Activated T-cell treated with anti-CD3 and anti-CD28 coated beads, Interleukin-2, amount 50 U/mL, for 4 hours (primary cell): Measurements from ENCODE around the gene DNAJA1. TPM values are rescaled to one million over a fixed set of nuclear protein-coding genes. Genes with fewer than 3 reads are reported as not detected.

Experiments used
- ATAC-seq, 2 donors: fragments of 200-7000 bp; cut with Tn5 transposase; one replicate each; pipeline ENCODE4 v1.10.0; 2021
- DNase-seq: peaks from one replicate; pipeline ENCODE4 v3.0.0-alpha.2; 2020
- H3K27me3 Mint-ChIP-seq: one replicate; pipeline ENCODE4 v1.8.0; 2021; ENCODE audit warnings: low read depth, mixed read lengths
- H3K36me3 Mint-ChIP-seq: one replicate; pipeline ENCODE4 v1.8.0; 2022; ENCODE audit warnings: mixed read lengths; ENCODE audit not compliant: insufficient read depth
- H3K4me1 Mint-ChIP-seq: one replicate; pipeline ENCODE4 v1.8.0; 2021; ENCODE audit warnings: low read depth, mixed read lengths
- H3K4me3 Mint-ChIP-seq: one replicate; pipeline ENCODE4 v1.8.0; 2021; ENCODE audit warnings: mild to moderate bottlenecking, moderate library complexity, mixed read lengths
- H3K9me3 Mint-ChIP-seq: one replicate; pipeline ENCODE4 v1.8.0; 2021; ENCODE audit warnings: mixed read lengths
- total RNA-seq, 3 donors: library from RNA; stranded (reverse); gene quantifications; one replicate each; pipeline ENCODE4 v1.2.1, GENCODE V29; 2021

DNAJA1 gene
- total RNA-seq, 3 donors from 2014 or later = 304 to 321 (median 315) TPM

DNA sequence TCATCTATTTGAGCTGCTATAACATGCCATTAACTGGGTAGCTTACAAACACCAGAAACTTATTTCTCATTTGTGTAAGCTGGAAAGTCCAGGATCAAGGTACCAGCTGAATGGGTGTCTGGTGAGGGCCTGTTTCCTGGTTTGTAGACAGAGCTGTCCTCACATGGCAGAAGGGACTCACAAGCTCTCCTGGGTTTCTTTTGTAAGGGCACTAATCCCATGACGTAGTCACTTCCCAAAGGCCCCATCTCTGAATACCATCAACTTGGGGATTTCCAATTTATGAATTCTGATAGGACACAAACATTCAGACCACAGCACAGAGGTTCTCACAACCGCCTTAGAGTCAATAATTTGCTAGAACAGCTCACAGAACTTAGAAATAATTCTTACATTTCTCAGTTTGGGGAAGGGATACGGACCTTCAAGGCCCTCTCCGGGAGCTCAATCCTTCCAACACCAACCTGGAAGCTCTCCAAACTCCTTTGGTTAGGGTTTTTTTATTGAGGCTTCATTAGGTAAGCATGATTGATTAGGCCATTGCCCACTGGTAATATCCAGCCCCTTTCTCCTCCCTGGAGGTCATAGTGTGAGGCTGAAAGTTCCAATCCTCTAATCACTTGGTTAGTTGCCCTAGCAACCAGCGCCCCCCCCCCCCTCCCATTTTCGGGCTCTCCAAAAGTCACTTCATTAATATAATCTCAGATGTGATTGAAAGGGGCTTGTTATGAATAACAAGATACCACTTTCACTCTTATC lies 7.6 kb upstream of the DNAJA1 start:
- Mint-ChIP-seq H3K27me3 (no peaks in the 10 kb centered on the region), H3K4me1 (peaks cover 11% of the 10 kb centered on the region), H3K4me3 (no peak overlapping the region), H3K36me3 (peaks cover 7% of the 10 kb centered on the region), H3K9me3 (no peaks in the 10 kb centered on the region)
- DNase-seq (no peak), ATAC-seq (no peak)

GRCh38 chr9:33019797-33020196 lies 5.3 kb upstream of the DNAJA1 start:
- no peak overlapping the region for H3K4me3 Mint-ChIP-seq
- peaks cover 30% of the 10 kb centered on the region for H3K4me1 Mint-ChIP-seq
- peaks cover 7% of the 10 kb centered on the region for H3K36me3 Mint-ChIP-seq
- ATAC-seq = no peak
- no peaks in the 10 kb centered on the region for H3K9me3 Mint-ChIP-seq
- no peaks in the 10 kb centered on the region for H3K27me3 Mint-ChIP-seq
- no peak for DNase-seq

DNA sequence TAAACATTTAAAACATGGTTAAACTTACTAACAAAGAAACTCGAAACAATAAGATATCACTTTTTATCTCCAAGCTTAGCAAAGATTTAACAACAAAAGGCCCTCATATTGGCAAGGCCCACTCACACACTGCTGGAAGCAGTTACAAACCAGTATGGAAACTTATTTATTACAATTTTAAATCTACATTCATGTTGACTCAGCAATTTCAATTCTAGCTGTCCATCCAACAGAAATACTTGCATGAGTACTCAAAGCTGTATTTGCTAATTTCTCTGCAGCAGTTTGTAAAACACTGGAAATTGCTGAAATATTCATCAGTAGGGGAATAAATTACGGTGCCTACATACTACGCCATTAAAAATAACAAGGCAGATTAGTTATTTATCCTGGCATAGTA lies 2.8 kb upstream of the DNAJA1 start:
- H3K4me1 Mint-ChIP-seq = peaks cover 42% of the 10 kb centered on the region

DNA sequence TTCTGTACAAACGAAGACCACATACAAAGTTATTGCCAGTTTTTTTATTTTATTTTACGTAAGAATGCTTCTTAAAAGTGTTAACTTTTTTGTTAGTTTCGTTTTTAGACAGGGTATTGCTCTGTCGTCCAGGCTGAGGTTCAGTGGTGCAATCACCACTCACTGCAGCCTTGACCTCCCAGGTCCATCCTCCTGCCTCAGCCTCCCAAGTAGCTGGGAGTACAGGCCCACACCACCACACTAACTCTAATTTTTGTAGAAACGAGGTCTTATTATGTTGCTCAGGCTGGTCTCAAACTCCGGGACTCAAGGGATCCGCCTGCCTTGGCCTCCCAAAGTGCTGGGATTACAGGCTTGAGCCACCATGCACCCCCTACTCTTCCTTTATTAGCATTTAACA lies 2.3 kb upstream of the DNAJA1 start:
- Mint-ChIP-seq H3K4me3 (peak overlapping the region; percentile 48), H3K27me3 (no peaks in the 10 kb centered on the region), H3K36me3 (peaks cover 19% of the 10 kb centered on the region), H3K4me1 (peaks cover 44% of the 10 kb centered on the region), H3K9me3 (no peaks in the 10 kb centered on the region)
- ATAC-seq (no peak), DNase-seq (no peak)

More for the DNA sequence above, 2.8 kb upstream of the DNAJA1 start:
- ATAC-seq (no peak), DNase-seq (no peak)
- H3K9me3 Mint-ChIP-seq = no peaks in the 10 kb centered on the region
- no peak overlapping the region for H3K4me3 Mint-ChIP-seq
- peaks cover 19% of the 10 kb centered on the region for H3K36me3 Mint-ChIP-seq
- H3K27me3 Mint-ChIP-seq = no peaks in the 10 kb centered on the region

- DNase-seq (no peak), ATAC-seq (no peak)
- H3K27me3 Mint-ChIP-seq = no peaks in the 10 kb centered on the region
- H3K4me3 Mint-ChIP-seq = peak overlapping the region; percentile 98
- no peaks in the 10 kb centered on the region for H3K9me3 Mint-ChIP-seq
- peaks cover 51% of the 10 kb centered on the region for H3K4me1 Mint-ChIP-seq
- peaks cover 26% of the 10 kb centered on the region for H3K36me3 Mint-ChIP-seq
Measured at GRCh38 chr9:33023661-33024060, 1.4 kb upstream of the DNAJA1 start.

- Mint-ChIP-seq H3K36me3 (peaks cover 29% of the 10 kb centered on the region), H3K27me3 (no peaks in the 10 kb centered on the region), H3K4me3 (peak overlapping the region; percentile 98), H3K4me1 (peaks cover 58% of the 10 kb centered on the region), H3K9me3 (no peaks in the 10 kb centered on the region)
- DNase-seq (no peak), ATAC-seq (peak in 1 of 2 donors; percentile 1)
Measured at GRCh38 chr9:33024126-33024965, 727 bp upstream of the DNAJA1 start.

- H3K9me3 Mint-ChIP-seq = no peaks in the 10 kb centered on the region
- ATAC-seq (peak; percentile 58 to 64), DNase-seq (peak; percentile 75)
- H3K4me3 Mint-ChIP-seq = peak overlapping the region; percentile 98
- H3K4me1 Mint-ChIP-seq = peaks cover 66% of the 10 kb centered on the region
- H3K27me3 Mint-ChIP-seq = no peaks in the 10 kb centered on the region
- H3K36me3 Mint-ChIP-seq = peaks cover 31% of the 10 kb centered on the region
Measured at GRCh38 chr9:33025572-33026342, 684 bp downstream of the DNAJA1 start.

DNA sequence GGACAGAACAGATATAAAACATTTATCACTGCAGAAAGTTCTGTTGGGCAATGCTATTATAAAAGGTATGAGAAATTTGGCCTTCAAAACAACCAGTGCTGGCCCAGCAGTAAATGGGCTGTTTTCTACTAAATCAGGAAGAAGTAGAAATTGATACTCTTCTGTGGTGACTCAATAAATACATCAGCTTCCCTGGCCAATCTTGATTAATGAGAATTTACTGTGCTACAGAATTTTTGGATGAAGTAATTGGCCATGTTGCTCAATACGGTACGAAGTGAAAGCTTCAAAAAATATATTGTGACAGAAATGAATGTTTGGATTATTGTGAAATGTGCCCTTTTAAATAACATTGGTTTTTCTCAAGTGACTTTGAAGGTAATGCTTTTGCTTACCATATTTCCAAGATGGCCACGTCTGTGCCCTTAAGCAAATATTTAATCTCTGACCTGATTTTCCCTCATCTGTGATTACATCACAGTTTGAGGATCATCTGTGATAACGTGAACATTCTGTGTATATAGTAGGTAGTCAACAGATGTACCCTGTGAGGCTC lies 4.2 kb downstream of the DNAJA1 start:
- no peaks in the 10 kb centered on the region for H3K9me3 Mint-ChIP-seq
- H3K4me3 Mint-ChIP-seq = peak overlapping the region; percentile 98
- H3K4me1 Mint-ChIP-seq = peaks cover 57% of the 10 kb centered on the region
- H3K36me3 Mint-ChIP-seq = peaks cover 50% of the 10 kb centered on the region
- DNase-seq = no peak
- no peak for ATAC-seq
- no peaks in the 10 kb centered on the region for H3K27me3 Mint-ChIP-seq

- no peaks in the 10 kb centered on the region for H3K27me3 Mint-ChIP-seq
- ATAC-seq = no peak
- H3K9me3 Mint-ChIP-seq = no peaks in the 10 kb centered on the region
- no peak for DNase-seq
- H3K36me3 Mint-ChIP-seq = peaks cover 51% of the 10 kb centered on the region
- no peak overlapping the region for H3K4me3 Mint-ChIP-seq
- H3K4me1 Mint-ChIP-seq = peaks cover 54% of the 10 kb centered on the region
Measured at GRCh38 chr9:33030285-33030684, 5.2 kb downstream of the DNAJA1 start.

DNA sequence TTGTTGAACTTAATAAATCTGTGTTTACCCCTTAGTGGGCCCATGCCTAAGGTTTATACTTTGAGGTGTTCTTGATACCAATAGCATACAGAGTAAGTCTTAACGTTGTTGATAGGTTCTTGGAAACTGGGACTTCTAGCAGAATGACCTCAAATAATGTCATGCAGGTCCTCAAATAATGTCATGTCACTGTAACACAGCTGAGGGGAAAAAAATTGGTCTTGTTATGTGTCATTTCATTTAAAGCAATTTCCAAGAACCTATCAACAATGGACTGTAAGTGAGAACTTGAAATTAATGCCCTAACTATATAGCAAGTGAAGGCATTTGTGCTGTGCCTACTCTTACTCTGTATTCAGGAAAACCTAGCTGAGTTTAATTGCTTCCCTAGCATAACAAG lies 7.2 kb downstream of the DNAJA1 start:
- Mint-ChIP-seq H3K4me3 (no peak overlapping the region), H3K36me3 (peaks cover 53% of the 10 kb centered on the region), H3K27me3 (no peaks in the 10 kb centered on the region), H3K9me3 (no peaks in the 10 kb centered on the region), H3K4me1 (peaks cover 43% of the 10 kb centered on the region)
- ATAC-seq = peak in 1 of 2 donors; percentile 12
- DNase-seq = no peak

GRCh38 chr9:33032865-33033264 lies 7.8 kb downstream of the DNAJA1 start:
- H3K36me3 Mint-ChIP-seq = peaks cover 56% of the 10 kb centered on the region
- H3K4me1 Mint-ChIP-seq = peaks cover 40% of the 10 kb centered on the region
- H3K9me3 Mint-ChIP-seq = no peaks in the 10 kb centered on the region
- no peaks in the 10 kb centered on the region for H3K27me3 Mint-ChIP-seq
- no peak for ATAC-seq
- DNase-seq = no peak
- no peak overlapping the region for H3K4me3 Mint-ChIP-seq

DNA sequence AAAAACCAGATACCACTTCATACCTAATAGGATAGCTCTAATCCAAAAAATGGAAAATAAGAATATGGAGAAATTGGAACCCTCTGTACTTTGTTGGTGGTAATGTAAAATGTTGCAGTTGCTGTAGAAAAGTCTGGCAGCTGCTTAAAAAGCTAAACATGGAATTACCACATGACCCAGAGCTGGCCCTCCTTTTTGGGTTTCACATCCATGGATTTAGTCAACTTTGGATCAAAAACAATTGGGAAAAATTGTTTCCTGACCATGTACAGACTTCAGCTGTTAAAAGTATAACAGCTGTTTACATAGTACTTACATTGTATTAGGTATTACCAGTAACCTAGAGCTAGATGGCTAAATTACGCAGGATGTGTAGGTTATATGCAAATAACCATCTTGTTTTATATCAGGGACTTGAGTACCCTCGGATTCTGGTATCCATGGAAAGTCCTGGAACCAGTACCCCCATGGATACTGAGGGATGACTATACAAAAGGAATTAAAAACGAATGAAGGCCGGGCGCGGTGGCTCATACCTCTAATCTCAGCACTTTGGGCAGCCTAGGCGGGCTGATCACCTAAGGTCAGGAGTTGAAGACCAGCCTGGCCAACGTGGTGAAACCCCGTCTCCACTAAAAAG lies 15.8 kb downstream of the DNAJA1 start:
- H3K27me3 Mint-ChIP-seq = no peaks in the 10 kb centered on the region
- DNase-seq (no peak), ATAC-seq (no peak)
- peaks cover 29% of the 10 kb centered on the region for H3K36me3 Mint-ChIP-seq
- H3K4me3 Mint-ChIP-seq = no peak overlapping the region
- H3K4me1 Mint-ChIP-seq = peaks cover 15% of the 10 kb centered on the region
- H3K9me3 Mint-ChIP-seq = no peaks in the 10 kb centered on the region

DNA sequence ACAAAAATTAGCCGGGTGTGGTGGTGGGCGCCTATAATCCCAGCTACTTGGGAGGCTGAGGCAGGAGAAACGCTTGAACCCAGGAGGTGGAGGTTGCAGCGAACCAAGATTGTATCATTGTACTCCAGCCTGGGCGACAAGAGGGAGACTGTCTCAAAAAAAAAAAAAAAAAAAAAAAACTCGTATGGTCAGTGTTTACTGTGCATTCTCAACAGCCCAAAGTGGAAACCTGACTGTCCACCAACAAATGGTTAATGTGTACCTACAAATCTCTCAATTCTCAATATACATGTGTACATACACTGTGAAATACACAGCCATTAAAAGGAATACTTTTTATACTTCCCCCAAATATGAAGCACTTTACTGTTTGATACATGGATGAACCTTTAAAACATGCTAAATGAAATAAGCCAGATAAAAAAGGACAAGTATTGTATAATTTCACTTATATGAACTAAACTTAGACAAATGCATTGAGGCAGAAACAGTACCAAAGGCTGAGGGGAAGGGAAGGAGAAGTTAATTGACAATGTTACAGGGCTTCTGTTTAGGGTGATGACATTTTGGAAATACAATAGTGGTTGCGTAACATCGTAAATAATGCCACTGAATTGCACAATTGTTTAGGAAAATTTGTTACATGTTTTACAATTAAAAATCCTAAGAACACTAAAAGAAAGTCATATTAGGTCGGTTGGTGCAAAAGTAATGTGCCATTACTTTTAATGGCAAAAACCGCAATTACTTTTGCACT lies 16.5 kb downstream of the DNAJA1 start:
- H3K9me3 Mint-ChIP-seq = no peaks in the 10 kb centered on the region
- DNase-seq = no peak
- ATAC-seq = no peak

More for the DNA sequence above, 16.5 kb downstream of the DNAJA1 start:
- Mint-ChIP-seq H3K4me3 (no peak overlapping the region), H3K27me3 (no peaks in the 10 kb centered on the region), H3K36me3 (peaks cover 26% of the 10 kb centered on the region), H3K4me1 (peaks cover 15% of the 10 kb centered on the region)
